ENCODE measurements around the gene SPECC1. TPM values are rescaled to one million over a fixed set of nuclear protein-coding genes. Genes with fewer than 3 reads are reported as not detected.
A peak's percentile ranks its signal among the peaks of the same experiment; 100 is the strongest.
"Not testable (repeated sequence)": the region's sequence is repeated elsewhere in the genome, so short reads cannot be mapped to it uniquely, and the experiment has no call there.

The SPECC1 gene
- total RNA-seq, 1 donor from 2014 or later: 55.4 TPM

GRCh38 chr17:20257798-20258197, 248.6 kb downstream of the SPECC1 start:
- DNase-seq (ENCODE audit: low spot score in 2 of 2) (no peak), FAIRE-seq (no peak)

- FAIRE-seq: no peak
- no peak for DNase-seq (ENCODE audit: low spot score in 2 of 2)
Measured at GRCh38 chr17:20259668-20260067, 250.5 kb downstream of the SPECC1 start.

GRCh38 chr17:20260268-20260667, 251.1 kb downstream of the SPECC1 start:
- no peak for FAIRE-seq

GRCh38 chr17:20262226-20263114, 253.3 kb downstream of the SPECC1 start:
- DNase-seq (ENCODE audit: low spot score in 2 of 2) (no peak), FAIRE-seq (no peak)

More at GRCh38 chr17:20260268-20260667, 251.1 kb downstream of the SPECC1 start:
- no peak for DNase-seq (ENCODE audit: low spot score in 2 of 2)

GRCh38 chr17:20263115-20263433, 253.9 kb downstream of the SPECC1 start:
- not testable (repeated sequence) for FAIRE-seq; DNase-seq (ENCODE audit: low spot score in 2 of 2)

- FAIRE-seq (no peak), DNase-seq (ENCODE audit: low spot score in 2 of 2) (no peak)
Measured at GRCh38 chr17:20263595-20263994, 254.4 kb downstream of the SPECC1 start.

- no peak for FAIRE-seq
- no peak for DNase-seq (ENCODE audit: low spot score in 2 of 2)
Measured at GRCh38 chr17:20264996-20265395, 255.8 kb downstream of the SPECC1 start.

GRCh38 chr17:20266806-20267458, 257.8 kb downstream of the SPECC1 start:
- no peak for DNase-seq (ENCODE audit: low spot score in 2 of 2)
- no peak for FAIRE-seq

- no peak for DNase-seq (ENCODE audit: low spot score in 2 of 2)
- FAIRE-seq: no peak
Measured at GRCh38 chr17:20267459-20267842, 258.3 kb downstream of the SPECC1 start.

- no peak for FAIRE-seq
- no peak for DNase-seq (ENCODE audit: low spot score in 2 of 2)
Measured at GRCh38 chr17:20270369-20270768, 261.2 kb downstream of the SPECC1 start.

GRCh38 chr17:20271011-20271610, 262.0 kb downstream of the SPECC1 start:
- no peak for DNase-seq (ENCODE audit: low spot score in 2 of 2)
- FAIRE-seq: no peak

GRCh38 chr17:20273741-20274500, 264.8 kb downstream of the SPECC1 start:
- FAIRE-seq (no peak), DNase-seq (ENCODE audit: low spot score in 2 of 2) (no peak)

- DNase-seq (ENCODE audit: low spot score in 2 of 2): no peak
- no peak for FAIRE-seq
Measured at GRCh38 chr17:20275653-20276052, 266.5 kb downstream of the SPECC1 start.

GRCh38 chr17:20276421-20276820, 267.3 kb downstream of the SPECC1 start:
- no peak for DNase-seq (ENCODE audit: low spot score in 2 of 2)
- FAIRE-seq: no peak

- FAIRE-seq: no peak
- DNase-seq (ENCODE audit: low spot score in 2 of 2): no peak
Measured at GRCh38 chr17:20278805-20279204, 269.6 kb downstream of the SPECC1 start.

- DNase-seq (ENCODE audit: low spot score in 2 of 2) (no peak), FAIRE-seq (no peak)
Measured at GRCh38 chr17:20279631-20280030, 270.5 kb downstream of the SPECC1 start.

GRCh38 chr17:20280051-20280450, 270.9 kb downstream of the SPECC1 start:
- no peak for DNase-seq (ENCODE audit: low spot score in 2 of 2)
- FAIRE-seq: no peak

- no peak for DNase-seq (ENCODE audit: low spot score in 2 of 2)
- no peak for FAIRE-seq
Measured at GRCh38 chr17:20280851-20281250, 271.7 kb downstream of the SPECC1 start.

GRCh38 chr17:20281860-20282259, 272.7 kb downstream of the SPECC1 start:
- FAIRE-seq (no peak), DNase-seq (ENCODE audit: low spot score in 2 of 2) (peak in 1 of 2 donors; percentile 16)

- FAIRE-seq: no peak
- DNase-seq (ENCODE audit: low spot score in 2 of 2): no peak
Measured at GRCh38 chr17:20282526-20283308, 273.6 kb downstream of the SPECC1 start.

Data from frontal cortex (tissue), 4 donors.